Epithelial cell of proximal tubule (primary cell): ENCODE measurements around the gene SIAH1. TPM values are rescaled to one million over a fixed set of nuclear protein-coding genes. Genes with fewer than 3 reads are reported as not detected.

Experiments
- DNase-seq: peaks from one replicate; pipeline ENCODE4 v3.0.0-alpha.2; 2011; ENCODE audit warnings: low read depth
- H3K4me3 ChIP-seq: 2 replicates; pipeline ENCODE4 v1.5.1; 2011; ENCODE audit warnings: low read depth, mild to moderate bottlenecking, low read length
- CTCF ChIP-seq: conservative IDR thresholded peaks from 2 replicates; pipeline ENCODE4 v1.5.1; 2012; ENCODE audit warnings: low read depth, mild to moderate bottlenecking, low read length
- total RNA-seq: library from RNA; depleted of rRNA; stranded (reverse); fragments of >200 nt; gene quantifications from 2 replicates; pipeline ENCODE4 v1.2.3, GENCODE V29; 2015

SIAH1 gene
- total RNA-seq, 1 donor from 2014 or later = 15.3 TPM

GRCh38 chr16:48392407-48392806 lies 7.2 kb upstream of the SIAH1 start:
- H3K4me3 ChIP-seq = no peak overlapping the region
- TF ChIP-seq CTCF = no peak
- DNase-seq = no peak

GRCh38 chr16:48386559-48387312 lies 1.5 kb upstream of the SIAH1 start:
- TF ChIP-seq CTCF = no peak
- H3K4me3 ChIP-seq = no peak overlapping the region
- no peak for DNase-seq

GRCh38 chr16:48384520-48385252 lies 527 bp downstream of the SIAH1 start:
- TF ChIP-seq CTCF = no peak
- peak overlapping the region; percentile 91 for H3K4me3 ChIP-seq
- DNase-seq = no peak

- H3K4me3 ChIP-seq = peak overlapping the region; percentile 83
- DNase-seq = no peak
- TF ChIP-seq CTCF = no peak
Measured at GRCh38 chr16:48383877-48384519, 1.2 kb downstream of the SIAH1 start.

GRCh38 chr16:48383009-48383876 lies 2.0 kb downstream of the SIAH1 start:
- peak overlapping the region; percentile 83 for H3K4me3 ChIP-seq
- no peak for TF ChIP-seq CTCF
- DNase-seq = no peak

GRCh38 chr16:48382131-48382530 lies 3.1 kb downstream of the SIAH1 start:
- no peak overlapping the region for H3K4me3 ChIP-seq
- no peak for DNase-seq
- no peak for TF ChIP-seq CTCF
